ENCODE data around the gene PSG1. TPM values are rescaled to one million over a fixed set of nuclear protein-coding genes. Genes with fewer than 3 reads are reported as not detected.
"Not testable (repeated sequence)": the region's sequence is repeated elsewhere in the genome, so short reads cannot be mapped to it uniquely, and the experiment has no call there.

PSG1 gene
- total and polyA plus RNA-seq, 4 donors: 0.33 to 0.61 TPM; not detected in 2

DNA sequence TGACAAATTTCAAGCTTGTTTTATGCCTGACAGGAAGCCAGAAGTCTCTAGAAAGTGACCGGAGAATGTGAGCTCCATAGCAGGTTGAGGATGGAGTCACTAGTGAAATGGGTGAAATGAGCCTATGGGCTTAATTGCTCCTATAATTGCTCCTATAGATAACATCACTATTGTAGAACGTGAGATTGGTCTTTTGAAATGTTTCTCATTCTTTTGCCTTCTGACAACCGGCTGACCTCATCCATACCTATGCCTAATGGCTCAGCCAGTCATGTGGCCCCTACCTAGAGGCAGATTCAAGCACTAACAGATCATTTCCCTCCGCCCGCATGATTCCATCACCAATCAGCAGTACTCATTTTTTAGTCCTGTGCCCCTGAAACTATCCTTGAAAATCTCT lies 34.0 kb upstream of the PSG1 start:
- H3K4me1 ChIP-seq (ENCODE audit: control insufficient read depth, insufficient read depth, low read length); H3K4me3 ChIP-seq (ENCODE audit: low read depth, low read length); H3K27ac ChIP-seq (ENCODE audit: low read depth, low read length); H3K27me3 ChIP-seq (ENCODE audit: control insufficient read depth, insufficient read depth, low read length); H3K36me3 ChIP-seq (ENCODE audit: control insufficient read depth, insufficient read depth, low read length); H3K9me3 ChIP-seq (ENCODE audit: control insufficient read depth, insufficient read depth, low read length); DNase-seq (ENCODE audit: low read depth in 4 of 6, low spot score in 6 of 6): not testable (repeated sequence)
- WGBS (ENCODE audit: insufficient coverage): 91% methylated on average over 4 of the region's 5 CpGs

DNA sequence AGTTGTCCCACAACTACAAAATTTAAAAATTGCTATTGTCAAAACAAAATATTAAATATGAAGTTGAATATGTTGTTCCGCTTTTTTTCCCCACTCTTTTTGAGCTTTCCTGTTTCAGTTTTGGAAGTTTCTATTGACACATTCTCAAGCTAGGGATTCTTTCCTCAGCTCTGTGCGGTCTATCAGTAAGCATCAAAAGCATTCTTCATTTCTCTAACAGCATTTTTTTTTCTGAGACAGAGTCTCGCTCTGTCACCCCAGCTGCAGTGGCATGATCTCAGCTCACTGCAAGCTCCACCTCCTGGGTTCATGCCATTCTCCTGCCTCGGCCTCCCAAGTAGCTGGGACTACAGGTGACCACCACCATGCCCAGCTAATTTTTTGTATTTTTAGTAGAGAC lies 33.4 kb upstream of the PSG1 start:
- not testable (repeated sequence) for DNase-seq (ENCODE audit: low read depth in 4 of 6, low spot score in 6 of 6); H3K9me3 ChIP-seq (ENCODE audit: control insufficient read depth, insufficient read depth, low read length); H3K4me3 ChIP-seq (ENCODE audit: low read depth, low read length); H3K27me3 ChIP-seq (ENCODE audit: control insufficient read depth, insufficient read depth, low read length); H3K27ac ChIP-seq (ENCODE audit: low read depth, low read length); H3K36me3 ChIP-seq (ENCODE audit: control insufficient read depth, insufficient read depth, low read length); H3K4me1 ChIP-seq (ENCODE audit: control insufficient read depth, insufficient read depth, low read length)
- WGBS (ENCODE audit: insufficient coverage): 83% methylated on average over 3 of the region's 4 CpGs

GRCh38 chr19:42911731-42912130 lies 32.2 kb upstream of the PSG1 start:
- not testable (repeated sequence) for H3K27me3 ChIP-seq (ENCODE audit: control insufficient read depth, insufficient read depth, low read length); H3K36me3 ChIP-seq (ENCODE audit: control insufficient read depth, insufficient read depth, low read length); H3K9me3 ChIP-seq (ENCODE audit: control insufficient read depth, insufficient read depth, low read length); H3K27ac ChIP-seq (ENCODE audit: low read depth, low read length); DNase-seq (ENCODE audit: low read depth in 4 of 6, low spot score in 6 of 6); H3K4me1 ChIP-seq (ENCODE audit: control insufficient read depth, insufficient read depth, low read length); H3K4me3 ChIP-seq (ENCODE audit: low read depth, low read length)
- WGBS (ENCODE audit: insufficient coverage): 89% methylated on average over 4 of the region's 5 CpGs

DNA sequence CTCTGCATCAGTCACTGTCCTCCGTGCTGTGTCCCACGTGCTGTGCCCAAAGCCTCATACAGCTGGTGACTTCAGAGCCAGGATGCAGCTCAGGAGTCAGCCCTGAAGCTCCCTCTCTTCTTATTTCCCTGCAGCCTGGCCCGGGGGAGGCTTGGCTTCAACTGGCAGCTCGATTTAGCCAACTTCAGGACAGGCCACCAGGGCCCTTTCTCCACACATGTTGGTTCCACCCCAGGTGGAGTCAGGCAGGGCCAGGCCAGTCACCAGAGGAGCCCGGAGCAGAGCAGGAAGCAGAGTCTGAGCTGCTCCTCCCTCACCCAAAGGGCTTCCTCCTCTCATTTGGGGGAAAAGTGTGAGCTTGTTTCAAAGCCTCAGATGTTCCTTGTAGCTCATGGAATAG lies 26.6 kb upstream of the PSG1 start:
- not testable (repeated sequence) for H3K27me3 ChIP-seq (ENCODE audit: control insufficient read depth, insufficient read depth, low read length); H3K4me1 ChIP-seq (ENCODE audit: control insufficient read depth, insufficient read depth, low read length); DNase-seq (ENCODE audit: low read depth in 4 of 6, low spot score in 6 of 6); H3K36me3 ChIP-seq (ENCODE audit: control insufficient read depth, insufficient read depth, low read length); H3K4me3 ChIP-seq (ENCODE audit: low read depth, low read length); H3K27ac ChIP-seq (ENCODE audit: low read depth, low read length); H3K9me3 ChIP-seq (ENCODE audit: control insufficient read depth, insufficient read depth, low read length)
- 62% methylated on average over 4 of the region's 5 CpGs for WGBS (ENCODE audit: insufficient coverage)

DNA sequence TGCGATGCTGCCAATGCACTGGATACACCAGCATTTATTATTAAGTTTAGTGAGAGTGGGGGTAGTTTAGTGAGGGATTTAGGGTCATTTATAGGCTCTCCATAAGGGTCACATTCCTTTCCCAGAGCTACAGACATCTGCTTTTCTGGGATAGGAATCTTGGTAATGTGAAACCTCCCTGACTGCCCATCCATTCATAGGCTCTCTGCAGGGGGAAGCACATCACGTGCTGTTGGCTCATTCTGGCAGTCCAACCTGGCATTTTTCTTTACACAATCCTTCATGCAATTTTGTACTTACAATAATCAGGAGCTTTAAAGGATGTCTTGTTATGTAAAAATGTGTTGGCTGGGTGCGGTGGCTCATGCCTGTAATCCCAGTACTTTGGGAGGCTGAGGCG lies 21.0 kb upstream of the PSG1 start:
- not testable (repeated sequence) for H3K36me3 ChIP-seq (ENCODE audit: control insufficient read depth, insufficient read depth, low read length); H3K4me1 ChIP-seq (ENCODE audit: control insufficient read depth, insufficient read depth, low read length); H3K27ac ChIP-seq (ENCODE audit: low read depth, low read length); H3K4me3 ChIP-seq (ENCODE audit: low read depth, low read length); H3K9me3 ChIP-seq (ENCODE audit: control insufficient read depth, insufficient read depth, low read length); H3K27me3 ChIP-seq (ENCODE audit: control insufficient read depth, insufficient read depth, low read length); DNase-seq (ENCODE audit: low read depth in 4 of 6, low spot score in 6 of 6)
- WGBS (ENCODE audit: insufficient coverage): 93% methylated on average over 2 of the region's 4 CpGs

GRCh38 chr19:42899674-42900073 lies 20.2 kb upstream of the PSG1 start:
- H3K4me3 ChIP-seq (ENCODE audit: low read depth, low read length); H3K27ac ChIP-seq (ENCODE audit: low read depth, low read length); H3K36me3 ChIP-seq (ENCODE audit: control insufficient read depth, insufficient read depth, low read length); H3K4me1 ChIP-seq (ENCODE audit: control insufficient read depth, insufficient read depth, low read length); DNase-seq (ENCODE audit: low read depth in 4 of 6, low spot score in 6 of 6); H3K9me3 ChIP-seq (ENCODE audit: control insufficient read depth, insufficient read depth, low read length); H3K27me3 ChIP-seq (ENCODE audit: control insufficient read depth, insufficient read depth, low read length): not testable (repeated sequence)
- 90% methylated on average over 10 of the region's 12 CpGs for WGBS (ENCODE audit: insufficient coverage)

- not testable (repeated sequence) for H3K27ac ChIP-seq (ENCODE audit: low read depth, low read length); H3K27me3 ChIP-seq (ENCODE audit: control insufficient read depth, insufficient read depth, low read length)
- no CpG with 5 or more reads among the region's 1 CpG for WGBS (ENCODE audit: insufficient coverage)
These were observed 19.6 kb upstream of the PSG1 start for GRCh38 chr19:42899110-42899509.

GRCh38 chr19:42898656-42899055 lies 19.1 kb upstream of the PSG1 start:
- not testable (repeated sequence) for H3K4me3 ChIP-seq (ENCODE audit: low read depth, low read length); H3K27ac ChIP-seq (ENCODE audit: low read depth, low read length); H3K4me1 ChIP-seq (ENCODE audit: control insufficient read depth, insufficient read depth, low read length); H3K36me3 ChIP-seq (ENCODE audit: control insufficient read depth, insufficient read depth, low read length); H3K9me3 ChIP-seq (ENCODE audit: control insufficient read depth, insufficient read depth, low read length); H3K27me3 ChIP-seq (ENCODE audit: control insufficient read depth, insufficient read depth, low read length); DNase-seq (ENCODE audit: low read depth in 4 of 6, low spot score in 6 of 6)
- no CpG with 5 or more reads among the region's 1 CpG for WGBS (ENCODE audit: insufficient coverage)

More at GRCh38 chr19:42899110-42899509, 19.6 kb upstream of the PSG1 start:
- not testable (repeated sequence) for DNase-seq (ENCODE audit: low read depth in 4 of 6, low spot score in 6 of 6); H3K36me3 ChIP-seq (ENCODE audit: control insufficient read depth, insufficient read depth, low read length); H3K4me1 ChIP-seq (ENCODE audit: control insufficient read depth, insufficient read depth, low read length); H3K4me3 ChIP-seq (ENCODE audit: low read depth, low read length); H3K9me3 ChIP-seq (ENCODE audit: control insufficient read depth, insufficient read depth, low read length)

- not testable (repeated sequence) for H3K9me3 ChIP-seq (ENCODE audit: control insufficient read depth, insufficient read depth, low read length); H3K4me1 ChIP-seq (ENCODE audit: control insufficient read depth, insufficient read depth, low read length); H3K27ac ChIP-seq (ENCODE audit: low read depth, low read length); H3K27me3 ChIP-seq (ENCODE audit: control insufficient read depth, insufficient read depth, low read length); H3K36me3 ChIP-seq (ENCODE audit: control insufficient read depth, insufficient read depth, low read length); DNase-seq (ENCODE audit: low read depth in 4 of 6, low spot score in 6 of 6); H3K4me3 ChIP-seq (ENCODE audit: low read depth, low read length)
- no CpG with 5 or more reads among the region's 1 CpG for WGBS (ENCODE audit: insufficient coverage)
These were observed 18.2 kb upstream of the PSG1 start for GRCh38 chr19:42897729-42898128.

GRCh38 chr19:42890446-42890845 lies 10.9 kb upstream of the PSG1 start:
- WGBS (ENCODE audit: insufficient coverage): 92% methylated on average over 5 of the region's 7 CpGs

More at GRCh38 chr19:42890446-42890845, 10.9 kb upstream of the PSG1 start:
- H3K27ac ChIP-seq (ENCODE audit: low read depth, low read length); DNase-seq (ENCODE audit: low read depth in 4 of 6, low spot score in 6 of 6); H3K36me3 ChIP-seq (ENCODE audit: control insufficient read depth, insufficient read depth, low read length); H3K4me1 ChIP-seq (ENCODE audit: control insufficient read depth, insufficient read depth, low read length); H3K4me3 ChIP-seq (ENCODE audit: low read depth, low read length); H3K27me3 ChIP-seq (ENCODE audit: control insufficient read depth, insufficient read depth, low read length); H3K9me3 ChIP-seq (ENCODE audit: control insufficient read depth, insufficient read depth, low read length): not testable (repeated sequence)

Data from spinal cord (tissue), 10 donors.